ENCODE results near the gene CLDN22.

Gene CLDN22

DNA sequence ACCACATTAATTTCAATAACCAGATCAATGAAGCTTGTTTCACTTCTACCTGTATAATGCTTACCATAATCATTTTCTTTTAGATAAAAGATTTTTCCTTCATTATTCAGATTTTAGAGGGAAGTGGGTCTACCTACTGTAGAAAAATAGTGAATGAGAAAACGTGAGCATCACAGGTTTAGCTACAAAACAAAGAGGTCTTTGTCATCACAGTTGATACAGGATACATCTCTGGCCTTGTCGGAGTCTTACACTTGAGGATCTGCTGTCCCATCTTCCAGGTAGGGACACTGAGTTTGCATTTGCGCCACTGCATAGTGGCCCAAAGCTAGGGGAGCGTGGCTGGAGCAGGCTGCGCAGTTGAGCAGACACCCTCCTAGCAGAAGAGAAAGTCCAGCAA is 1.4 kb upstream of the CLDN22 start:
- DNase-seq (ENCODE audit: low spot score) = no peak

DNA sequence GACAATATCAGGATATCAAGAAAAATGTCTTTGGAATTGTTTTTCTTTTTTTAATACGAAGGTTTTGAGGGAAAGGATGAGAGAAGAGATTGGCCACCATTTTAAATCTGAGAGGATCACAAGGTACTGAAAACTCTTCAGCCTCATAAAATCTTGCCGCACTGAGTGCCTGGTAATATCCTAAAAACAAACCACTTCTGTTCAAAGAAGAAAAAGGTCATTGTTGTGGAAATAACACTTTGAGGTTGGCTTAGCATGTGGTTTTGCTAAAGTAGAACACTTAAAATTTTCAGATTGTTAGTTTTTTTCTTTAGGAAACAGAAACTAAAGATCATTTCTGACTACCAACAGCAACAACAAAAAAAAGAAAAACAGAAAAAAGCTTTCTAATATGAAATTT is 1.0 kb upstream of the CLDN22 start:
- no peak for DNase-seq (ENCODE audit: low spot score)

GRCh38 chr4:183318656-183319055 is 1.4 kb downstream of the CLDN22 start:
- no peak for DNase-seq (ENCODE audit: low spot score)

DNA sequence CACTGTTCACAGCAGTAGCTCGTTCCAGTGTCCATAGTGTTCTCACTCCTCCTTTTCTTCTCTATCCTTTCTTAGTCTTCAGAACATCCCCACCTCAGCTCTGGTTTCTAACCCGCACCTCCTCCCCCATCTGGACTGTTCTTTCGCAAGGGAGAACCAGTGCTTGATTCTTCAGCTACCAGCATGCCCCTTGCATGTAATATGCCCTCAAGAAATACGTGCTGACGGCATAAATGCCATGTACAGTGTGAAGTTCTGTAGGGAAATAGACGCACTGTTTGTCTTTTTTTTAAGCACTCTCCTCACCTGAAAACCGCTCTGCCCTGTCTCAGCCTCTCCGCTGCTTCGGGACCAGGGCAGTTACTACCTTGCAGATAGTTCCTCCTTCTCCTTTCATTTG is 5.3 kb downstream of the CLDN22 start:
- DNase-seq (ENCODE audit: low spot score) = no peak

GRCh38 chr4:183314336-183314735 is 5.7 kb downstream of the CLDN22 start:
- no peak for DNase-seq (ENCODE audit: low spot score)

DNA sequence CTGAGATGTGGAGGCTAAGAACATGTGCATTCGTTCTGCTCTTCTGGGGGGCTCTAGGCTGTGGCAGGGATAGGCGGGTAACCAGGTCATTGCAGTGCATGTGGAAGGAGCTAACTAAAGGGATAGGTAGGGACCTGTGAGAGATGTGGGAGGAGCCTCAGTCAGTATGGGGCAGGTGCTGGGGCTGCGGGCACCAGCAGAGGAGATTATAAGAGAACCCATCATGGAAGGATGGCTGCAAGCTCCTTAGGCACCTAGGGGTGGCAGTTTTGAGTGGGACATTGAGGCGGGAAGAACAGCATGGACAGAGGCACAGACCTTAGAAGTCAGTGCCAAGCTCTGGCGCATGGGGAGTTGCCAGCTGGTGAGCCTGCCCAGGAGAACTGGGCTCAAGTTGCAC is 7.2 kb downstream of the CLDN22 start:
- no peak for DNase-seq (ENCODE audit: low spot score)

DNA sequence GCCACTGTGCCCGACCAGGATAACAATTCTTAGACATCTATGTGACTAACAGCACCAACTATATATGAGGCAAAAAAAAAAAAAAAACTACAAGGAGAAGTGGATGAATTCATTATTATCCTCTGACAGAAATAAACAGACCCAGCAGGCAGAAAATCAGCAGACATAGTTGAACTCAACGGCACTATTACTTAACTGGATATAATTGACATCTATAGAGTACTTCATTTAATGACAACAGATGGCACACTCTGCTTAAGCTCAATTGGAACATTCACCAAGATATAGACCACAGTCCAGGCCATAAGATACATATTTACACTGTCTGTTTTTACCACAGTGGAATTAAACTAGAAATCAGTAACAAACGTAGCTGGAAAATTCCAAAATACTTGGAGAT is 13.3 kb downstream of the CLDN22 start:
- DNase-seq (ENCODE audit: low spot score) = no peak

DNA sequence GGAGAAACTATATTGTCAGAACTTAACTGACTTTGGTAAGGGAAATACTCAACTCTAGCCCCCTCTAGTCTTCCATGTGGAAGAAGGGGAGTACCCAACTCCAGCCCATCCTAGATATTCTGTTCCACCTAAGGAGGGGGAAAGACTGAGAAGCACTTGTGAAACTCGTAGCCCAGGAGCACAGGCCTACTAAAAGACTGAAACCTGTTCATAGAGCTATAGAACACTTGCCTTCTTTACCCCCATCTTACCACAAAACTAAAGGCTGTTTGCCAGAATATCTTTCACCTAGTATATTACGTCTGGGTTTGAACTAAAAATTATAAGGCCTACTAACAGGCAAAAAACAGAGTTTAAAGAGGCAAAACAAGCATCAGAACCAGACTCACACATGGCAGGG is 15.5 kb downstream of the CLDN22 start:
- no peak for DNase-seq (ENCODE audit: low spot score)

- no peak for DNase-seq (ENCODE audit: low spot score)
Measured at GRCh38 chr4:183304067-183304466, 16.0 kb downstream of the CLDN22 start.

- no peak for DNase-seq (ENCODE audit: low spot score)
Measured at GRCh38 chr4:183303301-183303700, 16.8 kb downstream of the CLDN22 start.

- no peak for DNase-seq (ENCODE audit: low spot score)
Measured at GRCh38 chr4:183300655-183301054, 19.4 kb downstream of the CLDN22 start.

DNA sequence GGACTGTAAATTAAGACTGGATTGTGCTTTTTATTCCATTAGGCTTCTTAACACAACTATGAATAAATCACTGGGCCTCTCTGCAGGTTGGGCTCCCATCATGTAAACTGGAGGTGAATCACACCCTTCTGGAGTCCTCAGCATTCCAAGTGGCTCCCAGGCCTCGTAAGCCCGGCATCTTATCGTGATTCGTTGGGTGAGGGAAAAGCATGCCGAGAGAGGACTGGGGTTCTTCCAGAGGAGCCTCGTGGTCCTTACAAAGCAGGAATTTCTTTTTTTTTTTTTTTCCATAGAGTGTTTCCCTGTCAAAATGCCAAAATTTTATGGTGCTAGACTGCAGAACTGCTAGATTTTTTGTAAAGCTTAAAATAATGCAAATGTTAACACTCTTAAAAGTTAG is 20.0 kb downstream of the CLDN22 start:
- DNase-seq (ENCODE audit: low spot score) = no peak

GRCh38 chr4:183299464-183299863 is 20.6 kb downstream of the CLDN22 start:
- DNase-seq (ENCODE audit: low spot score) = no peak

DNA sequence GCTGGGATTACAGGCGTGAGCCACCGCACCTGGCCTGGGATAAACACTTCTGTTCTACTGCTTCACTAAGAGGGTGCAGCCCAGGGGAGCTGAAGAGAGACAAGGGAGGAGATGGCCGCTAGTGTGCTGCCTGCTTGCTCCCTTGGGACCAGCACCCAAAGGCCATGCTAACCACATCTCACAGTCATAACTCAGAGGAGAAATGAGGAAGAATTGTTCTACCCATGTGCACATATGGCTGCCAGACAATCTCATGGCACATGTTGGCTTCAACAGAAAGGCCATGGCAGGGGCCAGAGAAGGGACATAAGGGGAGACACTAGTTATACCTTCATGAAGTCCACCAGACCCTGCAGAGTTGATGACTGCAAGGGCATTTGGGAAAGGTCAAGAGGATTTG is 22.4 kb downstream of the CLDN22 start:
- DNase-seq (ENCODE audit: low spot score) = no peak

DNA sequence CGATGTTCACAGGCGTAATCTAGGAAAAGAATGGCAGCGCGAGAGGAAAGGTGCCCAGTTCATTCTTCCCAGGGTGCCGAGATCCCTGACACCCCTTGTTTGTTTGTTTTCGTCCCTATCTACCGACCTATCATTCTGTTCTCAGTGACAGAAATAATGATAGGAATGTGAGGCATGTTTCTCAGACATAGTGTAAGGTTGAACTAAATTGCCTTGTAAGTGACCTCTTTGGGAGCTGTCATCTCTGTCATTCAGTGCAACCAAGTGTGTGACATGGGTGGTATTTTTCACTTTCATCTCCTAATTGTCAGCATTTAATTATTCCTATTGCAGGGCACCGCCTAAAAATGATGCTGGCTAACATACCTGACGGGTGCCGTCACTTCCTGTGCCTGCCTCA is 24.4 kb downstream of the CLDN22 start:
- DNase-seq (ENCODE audit: low spot score) = no peak

DNA sequence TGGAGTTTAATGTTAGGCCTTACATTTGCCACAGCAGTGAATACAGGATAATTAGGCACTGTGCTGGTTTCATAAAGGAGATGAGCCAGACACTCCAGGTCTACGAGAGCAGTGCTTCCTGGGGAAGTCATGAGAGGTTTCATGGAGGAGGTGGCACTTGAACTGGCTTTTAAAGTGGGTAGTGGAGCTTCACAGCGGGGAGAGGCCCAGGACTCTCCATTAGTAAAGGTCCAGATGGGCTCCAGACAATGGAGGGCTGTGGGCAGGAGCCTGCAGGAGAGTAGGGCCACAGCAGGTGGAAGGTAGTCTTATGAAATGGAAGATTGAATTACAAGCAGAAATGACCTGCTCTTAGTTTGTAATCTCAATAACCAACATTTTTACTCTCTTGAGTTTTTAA is 29.0 kb downstream of the CLDN22 start:
- DNase-seq (ENCODE audit: low spot score) = no peak

GRCh38 chr4:183289688-183290087 is 30.4 kb downstream of the CLDN22 start:
- DNase-seq (ENCODE audit: low spot score) = no peak

- no peak for DNase-seq (ENCODE audit: low spot score)
Measured at GRCh38 chr4:183288955-183289354, 31.1 kb downstream of the CLDN22 start.

DNA sequence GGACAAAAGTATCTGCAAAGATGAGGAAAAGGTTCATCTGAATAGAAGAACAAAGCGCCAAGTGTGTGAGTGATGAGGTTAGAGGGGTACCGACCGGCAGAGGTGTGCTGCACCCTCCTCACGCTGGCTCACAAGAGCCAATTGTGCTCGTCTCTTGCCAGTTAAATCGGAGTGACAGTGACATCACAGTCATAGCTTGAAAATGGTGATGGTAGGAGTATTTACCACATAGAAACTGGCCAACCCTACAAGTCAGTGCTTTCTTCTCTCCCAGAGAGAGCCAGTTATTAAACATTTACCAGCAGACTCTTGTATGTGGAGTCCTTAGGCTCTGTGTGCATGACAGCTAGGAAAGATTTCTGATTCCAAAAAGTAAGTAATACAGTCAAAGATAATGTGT is 32.4 kb downstream of the CLDN22 start:
- DNase-seq (ENCODE audit: low spot score) = no peak

GRCh38 chr4:183287309-183287659 is 32.8 kb downstream of the CLDN22 start:
- no peak for DNase-seq (ENCODE audit: low spot score)

- DNase-seq (ENCODE audit: low spot score) = no peak
Measured at GRCh38 chr4:183286590-183287308, 33.3 kb downstream of the CLDN22 start.

DNA sequence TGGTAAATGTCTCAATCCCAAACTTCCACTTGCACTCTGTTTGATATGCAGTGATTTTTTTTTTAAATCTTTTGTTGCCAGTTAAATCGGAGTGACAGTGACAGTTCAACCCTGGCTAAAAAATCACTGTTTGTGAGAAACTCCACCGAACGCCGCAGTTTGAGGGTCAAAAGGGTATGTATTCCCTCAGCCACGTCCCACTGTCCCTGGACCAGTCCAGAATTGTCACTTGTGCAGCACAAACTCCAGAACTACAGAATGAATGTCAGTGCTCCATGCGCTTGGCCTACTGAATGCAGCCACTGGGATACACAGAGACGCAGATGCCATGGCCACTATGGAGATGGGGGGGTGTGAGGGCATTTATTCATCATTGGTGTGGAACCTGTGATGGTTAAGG is 34.2 kb downstream of the CLDN22 start:
- no peak for DNase-seq (ENCODE audit: low spot score)

DNA sequence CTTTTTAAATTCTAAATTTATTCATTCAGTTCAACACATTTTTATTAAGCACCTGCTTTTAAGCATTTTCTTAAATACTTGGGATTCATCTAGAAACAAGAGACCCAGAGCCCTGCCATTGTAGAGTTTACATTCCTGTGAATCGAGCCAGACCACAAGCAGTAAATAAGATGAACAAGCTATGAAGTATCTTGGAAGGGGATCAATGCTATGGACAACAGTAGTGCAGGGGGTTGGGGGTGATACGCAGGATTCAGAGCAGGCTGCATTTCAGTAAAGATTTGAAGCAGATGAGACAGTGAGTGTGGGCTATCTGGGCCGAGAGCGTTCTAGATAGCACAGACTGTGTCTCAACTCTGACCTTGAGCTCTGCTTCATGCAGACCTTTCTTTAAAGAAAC is 35.1 kb downstream of the CLDN22 start:
- DNase-seq (ENCODE audit: low spot score) = no peak

- DNase-seq (ENCODE audit: low spot score) = no peak
Measured at GRCh38 chr4:183284258-183284785, 35.8 kb downstream of the CLDN22 start.
